IMR-90 (cell line): ENCODE results near the gene PGGHG. TPM values are rescaled to one million over a fixed set of nuclear protein-coding genes. Genes with fewer than 3 reads are reported as not detected.

Source experiments
- ATAC-seq: fragments of 200-7000 bp; cut with Tn5 transposase; 2 replicates; pipeline ENCODE4 v1.9.1; 2020; ENCODE audit warnings: low read depth, mild to moderate bottlenecking, moderate library complexity
- BruUV-seq: library from RNA; stranded (reverse); fragments of 400-500 nt; replicated peaks from 2 replicates; lab custom pipeline; 2021; lab: Mats Ljungman, UMichigan
- CTCF ChIA-PET: fragments of 300-600 bp; formaldehyde crosslinking; extraction: SDS; loops from one replicate; lab custom pipeline; 2021; ENCODE audit warnings: antibody characterized with exemption; lab: Yijun Ruan, JAX
- POLR2A ChIA-PET: fragments of 300-600 bp; sonication (Branson Sonifier 250); formaldehyde crosslinking; loops from one replicate; lab custom pipeline; 2022; ENCODE audit warnings: antibody characterized with exemption; ENCODE audit not compliant: unreplicated experiment; lab: Charles Lee
- DNase-seq: peaks from one replicate; pipeline ENCODE4 v3.0.0; 2013
- H2AFZ ChIP-seq: replicated peaks from 2 replicates; pipeline ENCODE3; 2013; ENCODE audit warnings: low read length, mild to moderate bottlenecking; ENCODE audit not compliant: poor library complexity
- H2AK5ac ChIP-seq: 2 replicates; pipeline ENCODE4 v1.6.1; 2013; ENCODE audit warnings: low read depth, low read length, inconsistent platforms
- H2AK9ac ChIP-seq: replicated peaks from 2 replicates; pipeline ENCODE3; 2013; ENCODE audit warnings: mild to moderate bottlenecking, low read depth, low read length, moderate library complexity; ENCODE audit not compliant: poor library complexity
- H2BK120ac ChIP-seq: 2 replicates; pipeline ENCODE4 v1.6.1; 2013; ENCODE audit warnings: low read depth, low read length, inconsistent platforms
- H2BK15ac ChIP-seq: 3 replicates; pipeline ENCODE4 v1.6.1; 2013; ENCODE audit warnings: low read depth, low read length, inconsistent platforms
- H2BK20ac ChIP-seq: 2 replicates; pipeline ENCODE4 v1.6.1; 2013; ENCODE audit warnings: low read depth, mild to moderate bottlenecking, inconsistent platforms, low read length, moderate library complexity
- H2BK5ac ChIP-seq: 2 replicates; pipeline ENCODE4 v1.6.1; 2013; ENCODE audit warnings: mild to moderate bottlenecking, low read depth, low read length, inconsistent platforms; ENCODE audit not compliant: poor library complexity, severe bottlenecking
- H3K14ac ChIP-seq: replicated peaks from 2 replicates; pipeline ENCODE4 v1.6.1; 2013; ENCODE audit warnings: low read depth, low read length, inconsistent platforms
- H3K18ac ChIP-seq: 2 replicates; pipeline ENCODE4 v1.6.1; 2013; ENCODE audit warnings: low read depth, low read length, control low read depth
- H3K23ac ChIP-seq: 2 replicates; pipeline ENCODE4 v1.6.1; 2013; ENCODE audit warnings: low read depth, low read length, inconsistent platforms
- H3K27ac ChIP-seq: 2 replicates; pipeline ENCODE4 v1.5.1; 2013; ENCODE audit warnings: mild to moderate bottlenecking, control low read depth, low read length; ENCODE audit not compliant: insufficient read depth
- H3K27me3 ChIP-seq: 2 replicates; pipeline ENCODE4 v1.6.1; 2013; ENCODE audit warnings: low read length; ENCODE audit not compliant: control insufficient read depth, insufficient read depth
- H3K36me3 ChIP-seq: 2 replicates; pipeline ENCODE4 v1.6.1; 2013; ENCODE audit warnings: low read length, mixed read lengths; ENCODE audit not compliant: control insufficient read depth, insufficient read depth
- H3K4ac ChIP-seq: 2 replicates; pipeline ENCODE4 v1.6.1; 2013; ENCODE audit warnings: low read depth, low read length, inconsistent platforms
- H3K4me1 ChIP-seq: 2 replicates; pipeline ENCODE4 v1.6.1; 2013; ENCODE audit warnings: low read length, mixed read lengths; ENCODE audit not compliant: control insufficient read depth, insufficient read depth
- H3K4me2 ChIP-seq: 2 replicates; pipeline ENCODE4 v1.6.1; 2013; ENCODE audit warnings: low read depth, mild to moderate bottlenecking, control low read depth, low read length, moderate library complexity
- H3K4me3 ChIP-seq: 2 replicates; pipeline ENCODE4 v1.5.1; 2013; ENCODE audit warnings: low read depth, mild to moderate bottlenecking, control low read depth, low read length, moderate library complexity; ENCODE audit not compliant: insufficient read depth
- H3K56ac ChIP-seq: 2 replicates; pipeline ENCODE4 v1.6.1; 2013; ENCODE audit warnings: low read length, inconsistent platforms; ENCODE audit not compliant: insufficient read depth; ENCODE audit errors: extremely low read depth
- H3K79me1 ChIP-seq, 2 experiments: 2 replicates each; pipeline ENCODE4 v1.6.1; 2013; ENCODE audit warnings: low read length in 2 of 2, inconsistent platforms in 1 of 2, low read depth in 1 of 2
- H3K9ac ChIP-seq: 2 replicates; pipeline ENCODE4 v1.6.1; 2013; ENCODE audit warnings: low read depth, low read length, control low read depth
- H3K9me1 ChIP-seq: 2 replicates; pipeline ENCODE4 v1.6.1; 2013; ENCODE audit warnings: low read length, inconsistent platforms; ENCODE audit not compliant: insufficient read depth
- H3K9me3 ChIP-seq: 2 replicates; pipeline ENCODE4 v1.6.1; 2013; ENCODE audit warnings: low read length; ENCODE audit not compliant: control insufficient read depth, insufficient read depth
- H4K20me1 ChIP-seq: 2 replicates; pipeline ENCODE4 v1.6.1; 2013; ENCODE audit warnings: low read length, inconsistent platforms; ENCODE audit not compliant: insufficient read depth
- H4K5ac ChIP-seq: 2 replicates; pipeline ENCODE4 v1.6.1; 2013; ENCODE audit warnings: mild to moderate bottlenecking, low read depth, low read length, control low read depth
- H4K8ac ChIP-seq, 2 experiments: 2 replicates each; pipeline ENCODE4 v1.6.1; 2013; ENCODE audit warnings: low read depth in 2 of 2, low read length in 2 of 2, control low read depth in 1 of 2, inconsistent platforms in 1 of 2
- H4K91ac ChIP-seq: 2 replicates; pipeline ENCODE4 v1.6.1; 2013; ENCODE audit warnings: low read depth, low read length, inconsistent platforms; ENCODE audit not compliant: insufficient read depth
- BHLHE40 ChIP-seq: fragments of 150-350 bp; IDR thresholded peaks from 2 replicates; pipeline ENCODE4 v1.6.1; 2016; ENCODE audit warnings: mild to moderate bottlenecking, low read depth, low read length
- CEBPB ChIP-seq: IDR thresholded peaks from 2 replicates; pipeline ENCODE4 v1.6.1; 2012; ENCODE audit warnings: low read depth, low read length, improper control_type of control experiment
- CHD1 ChIP-seq: IDR thresholded peaks from 2 replicates; pipeline ENCODE4 v1.6.1; 2012; ENCODE audit warnings: low read depth, low read length, improper control_type of control experiment
- FOS ChIP-seq: fragments of 150-350 bp; IDR thresholded peaks from 2 replicates; pipeline ENCODE4 v1.6.1; 2016; ENCODE audit warnings: low read depth, low read length
- MAFK ChIP-seq: IDR thresholded peaks from 2 replicates; pipeline ENCODE4 v1.6.1; 2012; ENCODE audit warnings: low read depth, low read length, improper control_type of control experiment
- NFE2L2 ChIP-seq: fragments of 150-350 bp; IDR thresholded peaks from 2 replicates; pipeline ENCODE4 v1.6.1; 2016; ENCODE audit warnings: low read depth, mild to moderate bottlenecking, low read length
- POLR2A ChIP-seq: IDR thresholded peaks from 2 replicates; pipeline ENCODE4 v1.6.1; 2012; ENCODE audit warnings: mild to moderate bottlenecking, low read depth, low read length
- RAD21 ChIP-seq: IDR thresholded peaks from 2 replicates; pipeline ENCODE4 v1.6.1; 2012; ENCODE audit warnings: low read length, improper control_type of control experiment
- RCOR1 ChIP-seq: IDR thresholded peaks from 2 replicates; pipeline ENCODE4 v1.6.1; 2012; ENCODE audit warnings: mild to moderate bottlenecking, low read length, improper control_type of control experiment; ENCODE audit not compliant: insufficient replicate concordance
- RFX5 ChIP-seq: IDR thresholded peaks from 2 replicates; pipeline ENCODE4 v1.8.0; 2012; ENCODE audit warnings: low read depth, mild to moderate bottlenecking, low read length, moderate library complexity
- SMC3 ChIP-seq: fragments of 150-350 bp; IDR thresholded peaks from 2 replicates; pipeline ENCODE4 v1.6.1; 2016; ENCODE audit warnings: low read depth, mild to moderate bottlenecking, antibody characterized with exemption, low read length, moderate library complexity
- WGBS, 2 experiments: methylation state at CpG; one replicate each; pipeline versions ENCODE4 v1.1.5 to v1.1.7; 2013; ENCODE audit warnings: missing lambda C conversion rate in 2 of 2; ENCODE audit not compliant: insufficient read length in 1 of 2; ENCODE audit errors: extremely low coverage in 2 of 2; 5-methylcytosine and 5-hydroxymethylcytosine counted together
- dilution Hi-C: fragments of 300-500 bp; cut with HindIII; formaldehyde crosslinking; loops from one replicate; pipeline ENCODE4 v1.14.3; 2018; ENCODE audit warnings: low sequenced_read_pairs; ENCODE audit not compliant: unreplicated experiment
- in situ Hi-C: fragments of 300-500 bp; cut with MboI; formaldehyde crosslinking; loops from 3 replicates; pipeline ENCODE4 v1.14.3; 2019; ENCODE audit warnings: low sequenced_read_pairs, inconsistent platforms, mixed read lengths
- intact Hi-C: fragments of 100-400 bp; cut with micrococcal nuclease; formaldehyde crosslinking; loops from 2 replicates; pipeline ENCODE4 v1.10.0; 2022
- polyA plus RNA-seq, 3 experiments: library from polyadenylated mRNA; depleted of rRNA; stranded (reverse); fragments of >200 nt; gene quantifications; 2 replicates each; pipeline ENCODE4 v1.2.3, GENCODE V29; 2012; ENCODE audit warnings: low replicate concordance in 1 of 3
- total RNA-seq: library from RNA; depleted of rRNA; stranded (reverse); fragments of >200 nt; gene quantifications from 2 replicates; pipeline ENCODE4 v1.2.3, GENCODE V29; 2012
- TF ChIP-seq, protein P1 (sequence below): conservative IDR thresholded peaks from 2 replicates; pipeline ENCODE4 v1.5.1; 2012; ENCODE audit warnings: mild to moderate bottlenecking, low read depth, low read length, improper control_type of control experiment
- TF ChIP-seq, protein P2 (sequence below): fragments of 150-350 bp; IDR thresholded peaks from 2 replicates; pipeline ENCODE4 v1.6.1; 2017; ENCODE audit warnings: mild to moderate bottlenecking, antibody characterized with exemption, low read length, low read depth
- TF ChIP-seq, protein P3 (sequence below): fragments of 150-350 bp; IDR thresholded peaks from 2 replicates; pipeline ENCODE4 v1.6.1; 2016; ENCODE audit warnings: low read depth, mild to moderate bottlenecking, low read length, moderate library complexity, borderline replicate concordance

PGGHG gene
- total and polyA plus RNA-seq, 2 of the 4 experiments (the other 2 are of a cell fraction): 1.8 to 17.0 TPM

DNA sequence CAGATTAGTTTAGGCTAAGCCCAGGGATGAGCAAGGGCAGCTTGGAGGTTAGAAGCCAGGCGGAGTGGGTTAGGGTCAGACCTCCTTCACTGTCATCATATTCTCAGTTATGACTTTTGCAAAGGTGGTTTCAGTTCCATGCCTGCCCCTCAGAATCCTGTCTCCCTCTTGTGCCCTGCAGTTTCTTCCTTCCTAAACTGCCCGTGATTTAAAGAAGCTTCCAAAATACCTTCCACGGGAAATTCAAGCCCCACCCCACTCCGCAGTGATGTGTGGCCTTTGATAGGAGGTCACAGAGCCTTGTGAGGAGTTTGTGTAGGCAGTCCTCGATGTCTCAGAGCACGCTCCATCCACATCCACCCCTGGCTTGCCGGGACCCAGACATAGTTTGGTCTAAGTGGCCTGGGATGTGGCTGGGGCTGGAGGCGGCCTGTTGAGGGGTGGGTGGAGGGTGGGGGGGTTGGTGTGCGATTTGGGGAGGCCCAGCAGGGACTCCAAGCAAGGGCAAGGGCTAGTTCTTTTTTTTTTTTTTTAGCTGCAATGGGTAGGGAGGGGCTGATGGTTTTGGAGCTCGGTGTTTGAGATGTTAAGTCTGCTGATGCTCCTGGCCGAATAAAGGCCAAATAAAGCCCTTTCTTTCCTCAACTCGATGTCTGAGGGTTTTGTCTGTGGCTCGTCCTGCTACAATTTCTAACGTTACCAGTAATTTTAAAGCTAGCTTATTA lies 23.3 kb downstream of the PGGHG start:
- Histone ChIP-seq H3K4me3 (no peak overlapping the region), H3K27ac (peak overlapping the region; percentile 60), H3K9me3 (no peaks in the 10 kb centered on the region), H4K5ac (peak overlapping the region; percentile 72), H3K9me1 (0 out of 2 replicates have a peak, but pooled peaks cover 5% of the 10 kb centered on the region), H3K4me2 (peak overlapping the region; percentile 50), H2AK5ac (peak overlapping the region; percentile 18), H4K91ac (peak overlapping the region; percentile 26; the same call in 1 of the 2 replicates), H2BK20ac (peak overlapping the region; percentile 16; the same call in 1 of the 2 replicates), H3K4me1 (peaks cover 24% of the 10 kb centered on the region), H4K8ac (peak overlapping the region; percentile 43 to 82), H2AK9ac (peak overlapping the region; percentile 60), H2BK5ac (peak overlapping the region; percentile 16), H3K56ac (no peak overlapping the region), H2AFZ (peak overlapping the region; percentile 47), H3K18ac (0 out of 2 replicates have a peak overlapping the region, but pooled peaks have one; percentile 29), H3K23ac (peak overlapping the region; percentile 93; the same call in 1 of the 2 replicates), H3K36me3 (peaks cover 5% of the 10 kb centered on the region; the same call in 1 of the 2 replicates), H2BK120ac (peak overlapping the region; percentile 10), H3K14ac (peak overlapping the region; percentile 82), H3K27me3 (no peaks in the 10 kb centered on the region), H3K9ac (peak overlapping the region; percentile 59), H3K4ac (peak overlapping the region; percentile 78), H2BK15ac (peak overlapping the region; percentile 1; the same call in 2 of the 3 replicates), H3K79me1 (peaks cover 3 to 39% of the 10 kb centered on the region in 2 experiments; a peak in 3 of 4 replicates), H4K20me1 (peaks cover 3% of the 10 kb centered on the region; the same call in 1 of the 2 replicates)
- WGBS, 2 experiments: no CpG with 5 or more reads among the region's 14 CpGs
- POLR2A ChIA-PET: no interaction called here
- in situ Hi-C loops: no loop called here
- intact Hi-C loops: loop anchor here (2.0 kb wide), 1 partner anchor 45 kb away; no protein-coding TSS in a partner anchor
- CTCF ChIA-PET: interaction anchor here (1.2 kb wide), 1 partner anchor 12 kb away, joined by 3 read pairs; no protein-coding TSS in a partner anchor
- ATAC-seq: no peak
- BruUV-seq: no TSS peak
- dilution Hi-C loops: no loop called here
- no peak for DNase-seq
- TF ChIP-seq MAFK: no peak
- no peak for TF ChIP-seq RAD21
- no peak for TF ChIP-seq CHD1
- TF ChIP-seq, protein P1, sequence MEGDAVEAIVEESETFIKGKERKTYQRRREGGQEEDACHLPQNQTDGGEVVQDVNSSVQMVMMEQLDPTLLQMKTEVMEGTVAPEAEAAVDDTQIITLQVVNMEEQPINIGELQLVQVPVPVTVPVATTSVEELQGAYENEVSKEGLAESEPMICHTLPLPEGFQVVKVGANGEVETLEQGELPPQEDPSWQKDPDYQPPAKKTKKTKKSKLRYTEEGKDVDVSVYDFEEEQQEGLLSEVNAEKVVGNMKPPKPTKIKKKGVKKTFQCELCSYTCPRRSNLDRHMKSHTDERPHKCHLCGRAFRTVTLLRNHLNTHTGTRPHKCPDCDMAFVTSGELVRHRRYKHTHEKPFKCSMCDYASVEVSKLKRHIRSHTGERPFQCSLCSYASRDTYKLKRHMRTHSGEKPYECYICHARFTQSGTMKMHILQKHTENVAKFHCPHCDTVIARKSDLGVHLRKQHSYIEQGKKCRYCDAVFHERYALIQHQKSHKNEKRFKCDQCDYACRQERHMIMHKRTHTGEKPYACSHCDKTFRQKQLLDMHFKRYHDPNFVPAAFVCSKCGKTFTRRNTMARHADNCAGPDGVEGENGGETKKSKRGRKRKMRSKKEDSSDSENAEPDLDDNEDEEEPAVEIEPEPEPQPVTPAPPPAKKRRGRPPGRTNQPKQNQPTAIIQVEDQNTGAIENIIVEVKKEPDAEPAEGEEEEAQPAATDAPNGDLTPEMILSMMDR: no peak
- no peak for TF ChIP-seq RCOR1
- TF ChIP-seq, protein P2, sequence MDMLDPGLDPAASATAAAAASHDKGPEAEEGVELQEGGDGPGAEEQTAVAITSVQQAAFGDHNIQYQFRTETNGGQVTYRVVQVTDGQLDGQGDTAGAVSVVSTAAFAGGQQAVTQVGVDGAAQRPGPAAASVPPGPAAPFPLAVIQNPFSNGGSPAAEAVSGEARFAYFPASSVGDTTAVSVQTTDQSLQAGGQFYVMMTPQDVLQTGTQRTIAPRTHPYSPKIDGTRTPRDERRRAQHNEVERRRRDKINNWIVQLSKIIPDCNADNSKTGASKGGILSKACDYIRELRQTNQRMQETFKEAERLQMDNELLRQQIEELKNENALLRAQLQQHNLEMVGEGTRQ: no peak
- no peak for TF ChIP-seq RFX5
- TF ChIP-seq, protein P3, sequence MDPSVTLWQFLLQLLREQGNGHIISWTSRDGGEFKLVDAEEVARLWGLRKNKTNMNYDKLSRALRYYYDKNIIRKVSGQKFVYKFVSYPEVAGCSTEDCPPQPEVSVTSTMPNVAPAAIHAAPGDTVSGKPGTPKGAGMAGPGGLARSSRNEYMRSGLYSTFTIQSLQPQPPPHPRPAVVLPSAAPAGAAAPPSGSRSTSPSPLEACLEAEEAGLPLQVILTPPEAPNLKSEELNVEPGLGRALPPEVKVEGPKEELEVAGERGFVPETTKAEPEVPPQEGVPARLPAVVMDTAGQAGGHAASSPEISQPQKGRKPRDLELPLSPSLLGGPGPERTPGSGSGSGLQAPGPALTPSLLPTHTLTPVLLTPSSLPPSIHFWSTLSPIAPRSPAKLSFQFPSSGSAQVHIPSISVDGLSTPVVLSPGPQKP: no peak
- TF ChIP-seq FOS: no peak
- TF ChIP-seq BHLHE40: no peak
- no peak for TF ChIP-seq SMC3
- TF ChIP-seq POLR2A: no peak
- TF ChIP-seq NFE2L2: no peak
- no peak for TF ChIP-seq CEBPB
